HUES48 (cell line): Measurements from ENCODE around the gene WDR45.

ENCODE experiments used
- H3K27ac ChIP-seq: one replicate; pipeline ENCODE4 v1.7.0; 2013; ENCODE audit warnings: low read depth, low read length, inconsistent platforms
- H3K27me3 ChIP-seq: 2 replicates; pipeline ENCODE4 v1.6.1; 2013; ENCODE audit warnings: mild to moderate bottlenecking, low read length; ENCODE audit not compliant: control insufficient read depth, insufficient read depth
- H3K36me3 ChIP-seq: 2 replicates; pipeline ENCODE4 v1.6.1; 2013; ENCODE audit warnings: low read length; ENCODE audit not compliant: control insufficient read depth, insufficient read depth
- H3K4me1 ChIP-seq: 2 replicates; pipeline ENCODE4 v1.6.1; 2013; ENCODE audit warnings: mild to moderate bottlenecking, low read length; ENCODE audit not compliant: control insufficient read depth, insufficient read depth
- H3K4me3 ChIP-seq: 2 replicates; pipeline ENCODE4 v1.5.1; 2013; ENCODE audit warnings: mild to moderate bottlenecking, low read depth, low read length
- H3K9ac ChIP-seq: 2 replicates; pipeline ENCODE4 v1.6.1; 2013; ENCODE audit warnings: mild to moderate bottlenecking, low read depth, low read length, moderate library complexity
- H3K9me3 ChIP-seq: 2 replicates; pipeline ENCODE4 v1.6.1; 2013; ENCODE audit warnings: low read length; ENCODE audit not compliant: control insufficient read depth, insufficient read depth

The WDR45 gene

GRCh38 chrX:49073601-49074575 lies 5.8 kb downstream of the WDR45 start, which contains the start of gene PRAF2:
Gene PRAF2 (minus strand): TSS chrX:49074002. CDS start chrX:49073987, 15 bp downstream.
- Histone ChIP-seq H3K27ac (peak within 1 kb of the TSS; percentile 36), H3K9ac (no peak within 1 kb of the TSS)

GRCh38 chrX:49072712-49073095 lies 7.0 kb downstream of the WDR45 start:
- peaks cover 35% of the 10 kb centered on the region for H3K9me3 ChIP-seq
- H3K4me1 ChIP-seq = no peaks in the 10 kb centered on the region
- no peak overlapping the region for H3K27ac ChIP-seq
- no peak overlapping the region for H3K9ac ChIP-seq
- peaks cover 16% of the 10 kb centered on the region; the same call in 1 of the 2 replicates for H3K36me3 ChIP-seq
- no peaks in the 10 kb centered on the region for H3K27me3 ChIP-seq
- H3K4me3 ChIP-seq = peak overlapping the region; percentile 71

More at GRCh38 chrX:49073601-49074575, 5.8 kb downstream of the WDR45 start, which contains the start of gene PRAF2:
- Histone ChIP-seq H3K4me1 (no peaks in the 10 kb centered on the region), H3K4me3 (peak within 1 kb of the TSS; percentile 71), H3K27me3 (no peaks in the 10 kb centered on the region), H3K36me3 (peaks cover 18% of the 10 kb centered on the region; the same call in 1 of the 2 replicates), H3K9me3 (peaks cover 33% of the 10 kb centered on the region)

GRCh38 chrX:49071877-49072711 lies 7.6 kb downstream of the WDR45 start:
- Histone ChIP-seq H3K27ac (no peak overlapping the region), H3K36me3 (peaks cover 10% of the 10 kb centered on the region; the same call in 1 of the 2 replicates), H3K4me1 (no peaks in the 10 kb centered on the region), H3K9me3 (peaks cover 31% of the 10 kb centered on the region), H3K9ac (no peak overlapping the region), H3K27me3 (no peaks in the 10 kb centered on the region), H3K4me3 (peak overlapping the region; percentile 71)

GRCh38 chrX:49070988-49071387 lies 8.7 kb downstream of the WDR45 start:
- no peak overlapping the region for H3K27ac ChIP-seq
- no peaks in the 10 kb centered on the region for H3K27me3 ChIP-seq
- H3K4me3 ChIP-seq = no peak overlapping the region
- peaks cover 28% of the 10 kb centered on the region for H3K9me3 ChIP-seq
- H3K36me3 ChIP-seq = peaks cover 6% of the 10 kb centered on the region; the same call in 1 of the 2 replicates
- no peak overlapping the region for H3K9ac ChIP-seq
- no peaks in the 10 kb centered on the region for H3K4me1 ChIP-seq

- Histone ChIP-seq H3K4me1 (no peaks in the 10 kb centered on the region), H3K27me3 (no peaks in the 10 kb centered on the region)
Observed at GRCh38 chrX:49069038-49069437, 10.6 kb downstream of the WDR45 start.

GRCh38 chrX:49067285-49068120 lies 12.2 kb downstream of the WDR45 start:
- H3K4me1 ChIP-seq = no peaks in the 10 kb centered on the region
- H3K27me3 ChIP-seq = no peaks in the 10 kb centered on the region
- no peak overlapping the region for H3K4me3 ChIP-seq
- H3K9me3 ChIP-seq = peaks cover 26% of the 10 kb centered on the region
- peaks cover 16% of the 10 kb centered on the region; the same call in 1 of the 2 replicates for H3K36me3 ChIP-seq
- H3K27ac ChIP-seq = no peak overlapping the region
- H3K9ac ChIP-seq = no peak overlapping the region

More at GRCh38 chrX:49069038-49069437, 10.6 kb downstream of the WDR45 start:
- Histone ChIP-seq H3K36me3 (peaks cover 13% of the 10 kb centered on the region; the same call in 1 of the 2 replicates), H3K4me3 (no peak overlapping the region), H3K27ac (no peak overlapping the region), H3K9ac (no peak overlapping the region), H3K9me3 (peaks cover 26% of the 10 kb centered on the region)

GRCh38 chrX:49066690-49067089 lies 13.0 kb downstream of the WDR45 start:
- H3K27ac ChIP-seq = no peak overlapping the region
- H3K4me3 ChIP-seq = no peak overlapping the region
- no peak overlapping the region for H3K9ac ChIP-seq
- no peaks in the 10 kb centered on the region for H3K27me3 ChIP-seq
- H3K36me3 ChIP-seq = peaks cover 16% of the 10 kb centered on the region; the same call in 1 of the 2 replicates
- peaks cover 33% of the 10 kb centered on the region for H3K9me3 ChIP-seq
- no peaks in the 10 kb centered on the region for H3K4me1 ChIP-seq

GRCh38 chrX:49066278-49066677 lies 13.4 kb downstream of the WDR45 start:
- no peaks in the 10 kb centered on the region for H3K4me1 ChIP-seq
- no peak overlapping the region for H3K9ac ChIP-seq
- H3K27me3 ChIP-seq = no peaks in the 10 kb centered on the region
- H3K9me3 ChIP-seq = peaks cover 33% of the 10 kb centered on the region
- H3K27ac ChIP-seq = no peak overlapping the region
- peaks cover 16% of the 10 kb centered on the region; the same call in 1 of the 2 replicates for H3K36me3 ChIP-seq
- no peak overlapping the region for H3K4me3 ChIP-seq

- Histone ChIP-seq H3K36me3 (peaks cover 16% of the 10 kb centered on the region; the same call in 1 of the 2 replicates), H3K4me3 (no peak overlapping the region), H3K4me1 (no peaks in the 10 kb centered on the region), H3K27ac (no peak overlapping the region), H3K27me3 (no peaks in the 10 kb centered on the region), H3K9ac (no peak overlapping the region), H3K9me3 (peaks cover 33% of the 10 kb centered on the region)
Observed at GRCh38 chrX:49064735-49065134, 15.0 kb downstream of the WDR45 start.

- Histone ChIP-seq H3K27me3 (no peaks in the 10 kb centered on the region), H3K27ac (no peak overlapping the region), H3K4me3 (no peak overlapping the region), H3K36me3 (peaks cover 16% of the 10 kb centered on the region; the same call in 1 of the 2 replicates), H3K9me3 (peaks cover 33% of the 10 kb centered on the region), H3K4me1 (no peaks in the 10 kb centered on the region), H3K9ac (no peak overlapping the region)
Observed at GRCh38 chrX:49064303-49064702, 15.4 kb downstream of the WDR45 start.
